GM12892 (cell line): Measurements from ENCODE around the gene PRKCD.

Experiments
- POLR2A ChIP-seq: IDR thresholded peaks from 2 replicates; pipeline ENCODE4 v1.6.1; 2011; ENCODE audit warnings: low read depth, low read length, control low read depth
- TAF1 ChIP-seq: IDR thresholded peaks from 2 replicates; pipeline ENCODE4 v1.6.1; 2011; ENCODE audit warnings: low read depth, mild to moderate bottlenecking, control low read depth, low read length, borderline replicate concordance

DNA sequence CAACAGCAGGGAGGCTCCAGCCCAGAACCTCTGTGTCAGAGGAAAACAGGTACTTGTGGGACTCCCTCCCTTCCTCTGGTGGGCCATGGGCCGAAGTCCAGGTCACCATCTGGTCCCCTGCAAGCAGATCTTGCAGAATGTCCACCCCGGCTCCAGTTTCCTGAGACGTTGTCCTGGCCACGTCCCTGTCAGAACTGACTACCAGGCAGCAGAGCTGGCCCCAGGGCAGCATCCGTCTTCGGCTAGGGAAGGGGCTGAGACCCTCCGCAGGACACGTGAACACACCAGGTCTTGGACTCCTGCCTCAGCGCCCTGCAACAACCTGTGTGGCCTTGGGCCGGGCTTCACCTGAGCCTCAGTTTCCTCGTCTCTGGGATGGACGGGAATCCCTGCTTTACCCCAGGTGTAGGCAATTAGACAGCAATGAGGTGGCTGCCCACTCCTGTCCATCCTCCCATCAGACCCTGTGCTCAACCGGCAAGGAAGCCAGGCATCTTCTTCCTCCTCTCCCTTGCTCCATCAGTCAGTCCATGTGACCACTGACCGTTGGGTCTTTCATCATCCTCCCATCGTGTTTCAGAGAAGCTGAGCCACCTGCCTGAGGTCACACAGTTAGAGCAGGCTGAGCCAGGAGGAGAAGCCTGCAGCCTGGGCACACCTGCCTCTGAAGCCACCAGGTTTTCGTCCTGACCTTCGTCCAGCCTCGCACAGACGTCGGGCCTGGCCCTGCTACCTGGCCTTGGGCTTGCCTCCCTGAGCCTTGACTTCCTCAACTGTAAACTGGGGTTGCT is 8.9 kb upstream of the PRKCD start:
- TF ChIP-seq POLR2A (no peak), TAF1 (no peak)
